Measurements from ENCODE around the gene COPZ2.

Gene COPZ2

GRCh38 chr17:48048384-48049126 lies 11.0 kb upstream of the COPZ2 start (continued):
- TF ChIP-seq ZNF311 (tag by site-specific recombination; IDR thresholded peaks at IDR 0.05; ENCODE audit: borderline replicate concordance) (no peak), KLF8 (tag by site-specific recombination; IDR thresholded peaks at IDR 0.05) (peak; percentile 97), ZNF174 (tag by site-specific recombination; IDR thresholded peaks at IDR 0.05) (no peak), ZNF18 (tag by site-specific recombination; IDR thresholded peaks at IDR 0.05) (peak; percentile 30; the same call in 1 of the 2 replicates), WT1 (tag by site-specific recombination; IDR thresholded peaks at IDR 0.05) (peak; percentile 21; the same call in 1 of the 2 replicates), PBX3 (CRISPR knock-in tag; IDR thresholded peaks at IDR 0.05) (peak; percentile 12; the same call in 1 of the 2 replicates), ZNF132 (tag by site-specific recombination; IDR thresholded peaks at IDR 0.05; ENCODE audit: borderline replicate concordance) (no peak), ZNF146 (tag by site-specific recombination; IDR thresholded peaks at IDR 0.05) (peak; percentile 50), ZSCAN16 (tag by site-specific recombination; IDR thresholded peaks at IDR 0.05) (0 out of 2 replicates have a peak, but pooled peaks have one; percentile 48), ZNF610 (tag by site-specific recombination; IDR thresholded peaks at IDR 0.05; ENCODE audit: borderline replicate concordance) (peak; percentile 65), ZNF398 (tag by site-specific recombination; IDR thresholded peaks at IDR 0.05) (peak; percentile 88), ZSCAN18 (tag by site-specific recombination; IDR thresholded peaks at IDR 0.05) (0 out of 2 replicates have a peak, but pooled peaks have one; percentile 28), ZSCAN5A (tag by site-specific recombination; IDR thresholded peaks at IDR 0.05) (peak; percentile 97), HIC1 (tag by site-specific recombination; IDR thresholded peaks at IDR 0.05) (peak; percentile 75; the same call in 1 of the 2 replicates), ZNF514 (tag by site-specific recombination; IDR thresholded peaks at IDR 0.05) (no peak), TSHZ1 (tag by site-specific recombination; IDR thresholded peaks at IDR 0.05; ENCODE audit: borderline replicate concordance) (0 out of 2 replicates have a peak, but pooled peaks have one; percentile 5), SP3 (tag by site-specific recombination; IDR thresholded peaks at IDR 0.05) (peak; percentile 80), OSR2 (tag by site-specific recombination; IDR thresholded peaks at IDR 0.05) (peak; percentile 35; the same call in 1 of the 2 replicates), SCRT2 (tag by site-specific recombination; IDR thresholded peaks at IDR 0.05) (0 out of 2 replicates have a peak, but pooled peaks have one; percentile 44), ZNF501 (tag by site-specific recombination; IDR thresholded peaks at IDR 0.05) (peak; percentile 77), ZNF221 (tag by site-specific recombination; IDR thresholded peaks at IDR 0.05; ENCODE audit: borderline replicate concordance) (0 out of 2 replicates have a peak, but pooled peaks have one; percentile 27)
